Endothelial cell of umbilical vein (primary cell): ENCODE data around the gene BCAS2. TPM values are rescaled to one million over a fixed set of nuclear protein-coding genes. Genes with fewer than 3 reads are reported as not detected.

Experiments used
- BruUV-seq: library from RNA; stranded (reverse); fragments of 400-500 nt; replicated peaks from 2 replicates; lab custom pipeline; 2021; lab: Mats Ljungman, UMichigan
- CTCF ChIA-PET: fragments of 300-600, 350-600 bp; sonication (Branson Sonifier 250); formaldehyde crosslinking; loops from one replicate; lab custom pipeline; 2021; ENCODE audit warnings: antibody characterized with exemption, inconsistent platforms; lab: Charles Lee
- POLR2A ChIA-PET: fragments of 300-600, 350-600 bp; sonication (Branson Sonifier 250); formaldehyde crosslinking; loops from one replicate; lab custom pipeline; 2021; ENCODE audit warnings: antibody characterized with exemption, inconsistent platforms; lab: Charles Lee
- DNase-seq: peaks from one replicate; pipeline ENCODE4 v3.0.0-alpha.2; 2011; ENCODE audit warnings: low read depth, low spot score
- FAIRE-seq: peaks from 2 replicates; lab custom pipeline; 2011; peaks lifted over from hg19 to GRCh38; lab: Jason Lieb, UNC
- H2AFZ ChIP-seq: 2 replicates; pipeline ENCODE4 v1.6.0; 2012; ENCODE audit warnings: low read depth, low read length, control low read depth, inconsistent platforms
- H3K27ac ChIP-seq: 2 replicates; pipeline ENCODE4 v1.5.1; 2011; ENCODE audit warnings: low read depth, mild to moderate bottlenecking, control low read depth, low read length, moderate library complexity; ENCODE audit not compliant: insufficient read depth
- H3K27me3 ChIP-seq, 2 experiments: 2 replicates each; pipeline versions ENCODE4 v1.6.0 to v1.6.1; 2011; ENCODE audit warnings: low read length in 2 of 2, mixed read lengths in 1 of 2; ENCODE audit not compliant: control insufficient read depth in 2 of 2, insufficient read depth in 2 of 2
- H3K36me3 ChIP-seq, 2 experiments: 2 replicates in 1 of 2; 3 replicates in 1 of 2; pipeline ENCODE4 v1.5.1; 2011; ENCODE audit warnings: low read length in 2 of 2, mild to moderate bottlenecking in 1 of 2, moderate library complexity in 1 of 2; ENCODE audit not compliant: control insufficient read depth in 2 of 2, insufficient read depth in 2 of 2; ENCODE audit errors: extremely low read depth in 1 of 2
- H3K4me1 ChIP-seq: 3 replicates; pipeline ENCODE4 v1.5.1; 2011; ENCODE audit warnings: mild to moderate bottlenecking, low read length; ENCODE audit not compliant: control insufficient read depth, insufficient read depth; ENCODE audit errors: extremely low read depth
- H3K4me2 ChIP-seq: 2 replicates; pipeline ENCODE4 v1.6.1; 2011; ENCODE audit warnings: low read length, control low read depth, mixed read lengths; ENCODE audit not compliant: insufficient read depth
- H3K4me3 ChIP-seq, 3 experiments: fragments of 200-600 bp in 1 of 3; sonication (generic), shearing (Covaris generic) in 1 of 3; replicated peaks in 1 of 3; 2 replicates each; pipeline ENCODE4 v1.5.1; 2011 to 2016; ENCODE audit warnings: control low read depth in 3 of 3, low read length in 3 of 3, mild to moderate bottlenecking in 2 of 3, inconsistent platforms in 1 of 3, low read depth in 1 of 3, moderate library complexity in 1 of 3; ENCODE audit not compliant: insufficient read depth in 1 of 3
- H3K79me2 ChIP-seq: 2 replicates; pipeline ENCODE4 v1.6.0; 2012; ENCODE audit warnings: low read length, inconsistent platforms; ENCODE audit not compliant: control insufficient read depth, insufficient read depth
- H3K9ac ChIP-seq: replicated peaks from 2 replicates; pipeline ENCODE3; 2011; ENCODE audit warnings: low read length, control low read depth; ENCODE audit not compliant: insufficient read depth; ENCODE audit errors: extremely low read depth
- H3K9me1 ChIP-seq: replicated peaks from 3 replicates; pipeline ENCODE4 v1.6.0; 2011; ENCODE audit warnings: mild to moderate bottlenecking, low read length; ENCODE audit not compliant: control insufficient read depth, insufficient read depth; ENCODE audit errors: extremely low read depth
- H3K9me3 ChIP-seq: replicated peaks from 2 replicates; pipeline ENCODE4 v1.5.1; 2012; ENCODE audit warnings: low read length, inconsistent platforms; ENCODE audit not compliant: control insufficient read depth, insufficient read depth
- H4K20me1 ChIP-seq: replicated peaks from 2 replicates; pipeline ENCODE3; 2011; ENCODE audit warnings: mild to moderate bottlenecking, low read length; ENCODE audit not compliant: control insufficient read depth, insufficient read depth; ENCODE audit errors: extremely low read depth
- CTCF ChIP-seq, 2 donors: IDR thresholded peaks; 1 replicate in 1 of 2; 2 replicates in 1 of 2; pipeline ENCODE4 v1.5.1; 2011; ENCODE audit warnings: low read length in 2 of 2, mild to moderate bottlenecking in 2 of 2, moderate library complexity in 2 of 2, control low read depth in 1 of 2, inconsistent platforms in 1 of 2, low read depth in 1 of 2; ENCODE audit not compliant: insufficient read depth in 1 of 2; ENCODE audit errors: extremely low read depth in 1 of 2
- EZH2 ChIP-seq: IDR thresholded peaks from 2 replicates; pipeline ENCODE4 v1.6.1; 2012; ENCODE audit warnings: borderline replicate concordance, low read depth, mild to moderate bottlenecking, moderate library complexity, low read length, inconsistent platforms; ENCODE audit not compliant: severe bottlenecking
- FOS ChIP-seq: IDR thresholded peaks from 2 replicates; pipeline ENCODE4 v1.6.1; 2011; ENCODE audit warnings: mild to moderate bottlenecking, low read length, moderate library complexity, borderline replicate concordance; ENCODE audit not compliant: insufficient read depth
- GATA2 ChIP-seq: IDR thresholded peaks from 2 replicates; pipeline ENCODE4 v1.7.0; 2011; ENCODE audit warnings: low read depth, mild to moderate bottlenecking, moderate library complexity, mixed read lengths, low read length; ENCODE audit not compliant: insufficient read length, insufficient read depth
- JUN ChIP-seq: IDR thresholded peaks from 2 replicates; pipeline ENCODE4 v1.6.1; 2011; ENCODE audit warnings: borderline replicate concordance, low read depth; ENCODE audit not compliant: insufficient read length, insufficient read depth
- MAX ChIP-seq: IDR thresholded peaks from 2 replicates; pipeline ENCODE4 v1.6.1; 2011; ENCODE audit not compliant: insufficient read depth, insufficient read length
- POLR2A ChIP-seq: IDR thresholded peaks from 2 replicates; pipeline ENCODE4 v1.6.1; 2012; ENCODE audit warnings: low read depth, mild to moderate bottlenecking, control low read depth, low read length
- dilution Hi-C: fragments of 300-500 bp; cut with MboI; formaldehyde crosslinking; loops from one replicate; pipeline ENCODE4 v1.15.0; 2019; ENCODE audit warnings: low sequenced_read_pairs; ENCODE audit not compliant: extremely low pct_ligation_motif_present
- intact Hi-C: fragments of 100-400 bp; cut with micrococcal nuclease; formaldehyde crosslinking; loops from one replicate; pipeline ENCODE4 v1.10.0; 2022
- polyA plus RNA-seq, 4 experiments: library from polyadenylated mRNA; depleted of rRNA in 3 of 4; stranded (reverse) in 3 of 4; unstranded in 1 of 4; fragments of >200 nt; gene quantifications; 2 replicates each; pipeline versions ENCODE4 v1.2.1 to v1.2.3, GENCODE V29; 2011 to 2012; ENCODE audit warnings: missing spikeins in 1 of 4
- total RNA-seq: library from RNA; stranded (reverse); gene quantifications from 2 replicates; pipeline ENCODE4 v1.2.3, GENCODE V29; 2021

The BCAS2 gene
- total and polyA plus RNA-seq, 2 donors (not counting 3 experiments of a cell fraction or from before 2014, with no cell fraction given) = 12.5 to 43.5 TPM

- H3K36me3 ChIP-seq = no peaks in the 10 kb centered on the region
- H3K79me2 ChIP-seq = no peaks in the 10 kb centered on the region
- H3K4me2 ChIP-seq = no peak overlapping the region
- no peak overlapping the region for H3K4me3 ChIP-seq
- no peaks in the 10 kb centered on the region for H3K27me3 ChIP-seq
- no peaks in the 10 kb centered on the region for H3K9me1 ChIP-seq
- intact Hi-C loops = no loop called here
- TF ChIP-seq MAX = no peak
- TF ChIP-seq GATA2 = no peak
- no peak for TF ChIP-seq JUN
- no peak for TF ChIP-seq EZH2
- TF ChIP-seq CTCF (IDR thresholded peaks at IDR 0.05; ENCODE audit: extremely low read depth in 1 of 2, insufficient read depth in 1 of 2, low read depth in 1 of 2, low read length in 2 of 2) = no peak
- no peak for TF ChIP-seq FOS
- TF ChIP-seq POLR2A = no peak
- H3K9me3 ChIP-seq = no peaks in the 10 kb centered on the region
- no peak overlapping the region for H3K27ac ChIP-seq
- no peaks in the 10 kb centered on the region for H4K20me1 ChIP-seq
- H3K9ac ChIP-seq = no peak overlapping the region
- no peak overlapping the region for H2AFZ ChIP-seq
- BruUV-seq = no TSS peak
- DNase-seq = no peak
- no peaks in the 10 kb centered on the region for H3K4me1 ChIP-seq
- dilution Hi-C loops = no loop called here
- ChIA-PET POLR2A (no interaction called here), CTCF (no interaction called here)
- no peak for FAIRE-seq
These were observed 28.4 kb upstream of the BCAS2 start for GRCh38 chr1:114609826-114610225.
